SK-N-MC (cell line): ENCODE data around the gene SAMD15.

ENCODE experiments used
- DNase-seq: peaks from one replicate; pipeline ENCODE4 v3.0.0-alpha.2; 2011; ENCODE audit warnings: low read depth, low spot score
- H3K27ac ChIP-seq: fragments of 200-600 bp; sonication (generic); 2 replicates; pipeline ENCODE4 v1.5.1; 2016; ENCODE audit warnings: mixed run types
- H3K36me3 ChIP-seq: fragments of 200-600 bp; sonication (generic); 2 replicates; pipeline ENCODE4 v1.6.1; 2017; ENCODE audit warnings: antibody characterized with exemption, low read length, mixed read lengths; ENCODE audit not compliant: insufficient read depth
- H3K4me3 ChIP-seq: fragments of 200-600 bp; sonication (generic); 2 replicates; pipeline ENCODE4 v1.5.1; 2016
- H3K9ac ChIP-seq: fragments of 200-600 bp; sonication (generic); 2 replicates; pipeline ENCODE4 v1.8.0; 2017; ENCODE audit warnings: mixed run types, mixed read lengths; ENCODE audit not compliant: insufficient read length
- H3K9me3 ChIP-seq: fragments of 200-600 bp; sonication (generic); 2 replicates; pipeline ENCODE4 v1.6.1; 2017; ENCODE audit warnings: low read depth, mild to moderate bottlenecking, antibody characterized with exemption, low read length, moderate library complexity, mixed read lengths
- EZH2 ChIP-seq: fragments of 200-600 bp; sonication (generic); IDR thresholded peaks from one replicate; pipeline ENCODE4 v1.6.1; 2017; ENCODE audit warnings: antibody characterized with exemption
- FOXP2 ChIP-seq: optimal IDR thresholded peaks from 2 replicates; pipeline ENCODE3; 2011; ENCODE audit warnings: mild to moderate bottlenecking, moderate library complexity; ENCODE audit not compliant: insufficient read depth; ENCODE audit errors: extremely low read length, control extremely low read depth
- POLR2AphosphoS5 ChIP-seq: IDR thresholded peaks from 2 replicates; pipeline ENCODE4 v1.6.1; 2012; ENCODE audit warnings: mild to moderate bottlenecking, low read depth, low read length, borderline replicate concordance

SAMD15 gene

GRCh38 chr14:77364146-77364545 lies 13.0 kb upstream of the SAMD15 start:
- H3K27ac ChIP-seq: no peak overlapping the region
- H3K9ac ChIP-seq: no peak overlapping the region
- TF ChIP-seq FOXP2 (no peak), POLR2AphosphoS5 (no peak), EZH2 (no peak)
- H3K36me3 ChIP-seq: no peaks in the 10 kb centered on the region
- no peaks in the 10 kb centered on the region for H3K9me3 ChIP-seq
- DNase-seq: no peak
- H3K4me3 ChIP-seq: no peak overlapping the region

- Histone ChIP-seq H3K36me3 (no peaks in the 10 kb centered on the region), H3K4me3 (no peak overlapping the region), H3K27ac (no peak overlapping the region), H3K9ac (no peak overlapping the region), H3K9me3 (no peaks in the 10 kb centered on the region)
- TF ChIP-seq POLR2AphosphoS5 (no peak), FOXP2 (no peak), EZH2 (no peak)
- no peak for DNase-seq
Observed at GRCh38 chr14:77369285-77369684, 7.9 kb upstream of the SAMD15 start.

- Histone ChIP-seq H3K4me3 (no peak overlapping the region), H3K9ac (no peak overlapping the region), H3K27ac (no peak overlapping the region), H3K9me3 (no peaks in the 10 kb centered on the region), H3K36me3 (no peaks in the 10 kb centered on the region)
- DNase-seq: no peak
- TF ChIP-seq EZH2: no peak
- TF ChIP-seq FOXP2: no peak
- TF ChIP-seq POLR2AphosphoS5: no peak
Observed at GRCh38 chr14:77372304-77372841, 4.8 kb upstream of the SAMD15 start.

DNA sequence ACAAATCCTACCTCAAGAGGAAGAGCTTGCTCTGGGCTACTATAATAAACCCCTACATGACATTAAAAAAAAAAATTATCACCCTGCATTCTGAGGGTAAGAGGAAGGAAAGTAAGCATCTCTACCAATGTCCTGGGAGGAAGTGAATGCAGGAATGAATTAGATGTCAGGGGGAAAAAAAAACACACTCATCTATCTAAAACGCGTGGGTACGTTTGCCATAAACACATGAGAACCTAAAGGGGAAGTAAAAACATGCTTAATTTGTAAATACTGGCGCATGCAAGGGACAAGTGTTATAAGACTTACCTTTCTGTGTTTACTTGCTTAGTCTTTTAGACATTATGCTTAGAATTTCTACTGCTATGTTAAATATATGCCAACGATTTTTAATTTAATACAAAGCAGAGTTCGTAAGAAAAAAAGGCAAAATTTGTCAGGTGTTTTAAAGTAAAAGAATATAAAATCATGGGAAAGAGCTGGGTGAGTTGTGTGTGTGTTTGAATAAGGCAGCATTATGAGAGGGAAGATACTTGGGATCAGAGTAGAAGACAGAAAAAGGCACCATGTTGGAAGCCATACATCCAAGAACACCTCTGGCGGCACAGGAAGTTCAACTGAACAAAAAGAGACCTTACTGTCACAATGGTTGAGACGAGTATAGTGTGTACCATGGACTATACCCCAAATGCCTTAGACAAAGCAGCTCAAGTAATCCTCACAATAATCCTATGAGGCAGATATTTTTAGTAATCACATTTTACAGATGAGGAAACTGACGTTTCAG lies 1.8 kb upstream of the SAMD15 start:
- H3K36me3 ChIP-seq: no peaks in the 10 kb centered on the region
- no peak for TF ChIP-seq EZH2
- TF ChIP-seq FOXP2: no peak
- no peak overlapping the region for H3K27ac ChIP-seq
- H3K4me3 ChIP-seq: peak overlapping the region; percentile 93
- H3K9ac ChIP-seq: peak overlapping the region; percentile 83
- DNase-seq: no peak
- no peaks in the 10 kb centered on the region for H3K9me3 ChIP-seq

DNA sequence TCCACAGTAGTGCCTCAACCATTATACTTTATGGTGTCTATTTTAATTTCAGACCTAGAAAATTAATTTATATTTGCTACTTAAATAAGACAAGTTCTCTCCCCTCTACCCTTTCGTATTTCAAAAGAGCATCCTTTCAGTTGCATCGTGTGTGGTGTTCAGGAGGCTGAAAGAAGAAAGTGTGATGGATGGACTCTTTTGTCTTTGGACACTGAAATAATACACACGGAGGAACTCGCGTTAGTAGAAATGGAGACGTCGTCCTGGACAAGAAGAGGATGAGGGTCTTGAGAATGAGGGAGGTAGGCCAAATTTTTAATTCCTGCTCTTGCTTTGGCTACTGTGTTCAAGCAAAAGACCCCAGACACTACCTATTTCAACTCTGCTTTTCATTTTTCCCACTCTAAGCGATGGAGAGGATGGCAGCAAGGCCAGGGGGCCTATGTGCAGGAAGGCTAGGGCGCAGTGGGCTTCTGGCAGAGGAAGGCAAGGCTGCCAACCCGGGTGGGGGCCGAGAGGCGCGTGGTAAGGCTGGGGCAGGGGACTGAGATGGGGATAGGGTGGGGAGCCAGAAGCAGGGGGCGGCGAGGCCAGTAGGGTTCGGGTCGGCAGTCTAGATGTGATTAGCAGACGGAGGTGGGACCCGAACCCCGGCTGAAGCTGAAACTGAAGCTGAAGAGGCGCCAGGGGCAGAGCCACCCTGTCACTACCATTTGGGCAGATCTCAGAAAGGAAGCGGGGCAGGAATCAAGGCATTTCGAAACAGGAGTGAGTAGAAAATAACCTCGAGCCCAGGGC lies 1.0 kb upstream of the SAMD15 start:
- Histone ChIP-seq H3K36me3 (no peaks in the 10 kb centered on the region), H3K4me3 (peak overlapping the region; percentile 93), H3K27ac (no peak overlapping the region), H3K9ac (peak overlapping the region; percentile 83), H3K9me3 (no peaks in the 10 kb centered on the region)
- TF ChIP-seq FOXP2 (no peak), POLR2AphosphoS5 (no peak), EZH2 (no peak)
- DNase-seq: no peak

DNA sequence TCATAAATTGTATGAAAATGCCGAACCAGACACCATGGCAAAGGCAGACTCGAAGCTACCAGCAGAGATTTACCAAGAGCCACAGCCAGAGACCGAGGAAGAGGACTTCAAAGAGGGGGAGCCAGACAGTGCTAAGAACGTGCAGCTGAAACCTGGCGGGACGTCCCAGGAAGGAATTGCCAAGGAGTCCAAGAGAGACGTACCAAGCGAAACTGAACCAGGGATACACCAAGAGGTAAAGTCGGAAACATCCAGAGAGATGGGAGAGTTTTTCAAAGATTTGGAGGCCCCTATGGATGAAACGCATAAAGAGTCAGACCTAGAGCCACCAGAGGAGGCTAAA lies 294 bp downstream of the SAMD15 start:
- no peak for TF ChIP-seq EZH2
- Histone ChIP-seq H3K9ac (no peak overlapping the region), H3K4me3 (peak overlapping the region; percentile 93), H3K36me3 (no peaks in the 10 kb centered on the region), H3K9me3 (no peaks in the 10 kb centered on the region), H3K27ac (no peak overlapping the region)
- DNase-seq: no peak

DNA sequence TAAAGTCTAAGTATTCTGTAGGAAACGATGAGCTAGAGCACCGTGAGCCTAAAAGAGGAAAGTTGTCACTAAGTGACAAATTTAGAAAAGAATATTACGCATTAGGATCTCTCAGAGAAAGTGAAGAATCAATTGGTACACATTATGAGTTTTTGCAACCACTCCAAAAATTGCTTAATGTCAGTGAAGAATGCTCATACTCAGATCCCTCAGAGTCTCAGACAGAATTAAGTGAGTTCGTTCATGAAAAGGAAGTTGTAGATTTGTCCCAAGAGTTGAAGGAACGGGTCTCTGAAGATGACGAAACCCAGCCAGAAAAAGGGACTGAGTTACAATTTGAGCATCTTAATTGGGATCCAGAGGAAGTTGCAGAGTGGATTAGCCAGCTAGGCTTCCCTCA lies 1.5 kb downstream of the SAMD15 start:
- Histone ChIP-seq H3K9me3 (no peaks in the 10 kb centered on the region), H3K9ac (no peak overlapping the region), H3K27ac (no peak overlapping the region), H3K4me3 (no peak overlapping the region), H3K36me3 (no peaks in the 10 kb centered on the region)
- DNase-seq: no peak
- TF ChIP-seq POLR2AphosphoS5: no peak
- TF ChIP-seq FOXP2: no peak
- no peak for TF ChIP-seq EZH2

DNA sequence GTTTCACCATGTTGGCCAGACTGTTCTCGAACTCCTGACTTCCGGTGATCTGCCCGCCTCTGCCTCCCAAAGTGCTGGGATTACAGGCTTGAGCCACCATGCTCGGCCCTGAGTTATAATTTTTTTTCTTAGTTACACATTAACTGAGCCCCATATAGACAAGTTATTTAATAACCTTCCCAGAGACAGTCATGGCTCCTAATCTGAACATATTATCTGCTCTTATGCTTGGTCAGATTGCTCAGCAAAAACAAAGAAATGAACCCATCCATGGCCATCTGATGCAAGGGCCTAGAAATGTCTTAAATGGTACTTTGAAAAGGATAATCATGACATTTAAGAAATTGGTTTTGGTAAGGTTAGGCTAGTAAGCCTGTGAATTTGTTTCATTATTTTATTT lies 13.0 kb downstream of the SAMD15 start:
- TF ChIP-seq POLR2AphosphoS5 (no peak), EZH2 (no peak), FOXP2 (no peak)

More for the DNA sequence above, 13.0 kb downstream of the SAMD15 start:
- no peak overlapping the region for H3K4me3 ChIP-seq
- no peaks in the 10 kb centered on the region for H3K36me3 ChIP-seq
- no peak overlapping the region for H3K9ac ChIP-seq
- no peak overlapping the region for H3K27ac ChIP-seq
- no peaks in the 10 kb centered on the region for H3K9me3 ChIP-seq
- no peak for DNase-seq
